Superior temporal gyrus (tissue), 1 donor: ENCODE data around the gene LHFPL2.

Experiments
- DNase-seq: peaks from one replicate; pipeline ENCODE4 v3.0.0-alpha.2; 2016; ENCODE audit errors: extremely low spot score

LHFPL2 gene

GRCh38 chr5:78595458-78595921 is 53.1 kb downstream of the LHFPL2 start:
- no peak for DNase-seq

- DNase-seq: no peak
Observed at GRCh38 chr5:78594610-78595457, 53.7 kb downstream of the LHFPL2 start.

- DNase-seq: no peak
Observed at GRCh38 chr5:78594021-78594420, 54.6 kb downstream of the LHFPL2 start.

- no peak for DNase-seq
Observed at GRCh38 chr5:78593465-78593864, 55.1 kb downstream of the LHFPL2 start.

- no peak for DNase-seq
Observed at GRCh38 chr5:78592735-78593386, 55.7 kb downstream of the LHFPL2 start.

- DNase-seq: no peak
Observed at GRCh38 chr5:78591972-78592700, 56.4 kb downstream of the LHFPL2 start.

GRCh38 chr5:78591138-78591612 is 57.4 kb downstream of the LHFPL2 start:
- no peak for DNase-seq

- no peak for DNase-seq
Observed at GRCh38 chr5:78589923-78590322, 58.6 kb downstream of the LHFPL2 start.

GRCh38 chr5:78588507-78588906 is 60.1 kb downstream of the LHFPL2 start:
- DNase-seq: no peak

- DNase-seq: no peak
Observed at GRCh38 chr5:78587775-78588291, 60.7 kb downstream of the LHFPL2 start.

GRCh38 chr5:78587081-78587774 is 61.3 kb downstream of the LHFPL2 start:
- no peak for DNase-seq

GRCh38 chr5:78586251-78586650 is 62.3 kb downstream of the LHFPL2 start:
- DNase-seq: peak; percentile 58

GRCh38 chr5:78578015-78578414 is 70.6 kb downstream of the LHFPL2 start:
- no peak for DNase-seq

- DNase-seq: no peak
Observed at GRCh38 chr5:78577071-78577807, 71.3 kb downstream of the LHFPL2 start.

- no peak for DNase-seq
Observed at GRCh38 chr5:78576376-78576775, 72.2 kb downstream of the LHFPL2 start.

GRCh38 chr5:78574731-78575161 is 73.8 kb downstream of the LHFPL2 start:
- no peak for DNase-seq

- no peak for DNase-seq
Observed at GRCh38 chr5:78574131-78574673, 74.4 kb downstream of the LHFPL2 start.

GRCh38 chr5:78573318-78573717 is 75.3 kb downstream of the LHFPL2 start:
- DNase-seq: no peak

GRCh38 chr5:78570646-78571045 is 77.9 kb downstream of the LHFPL2 start:
- no peak for DNase-seq

- DNase-seq: no peak
Observed at GRCh38 chr5:78569441-78569840, 79.1 kb downstream of the LHFPL2 start.
